Activated CD4-positive, alpha-beta memory T cell treated with anti-CD3 and anti-CD28 coated beads, Interleukin-2, amount 10 ng/mL, durations not matched to agents 7 days and 5 days (primary cell): ENCODE data around the gene USH2A. TPM values are rescaled to one million over a fixed set of nuclear protein-coding genes. Genes with fewer than 3 reads are reported as not detected.

Source experiments
- CTCF ChIA-PET: fragments of 350-600 bp; sonication (Branson Sonifier 250); formaldehyde crosslinking; loops from one replicate; lab custom pipeline; 2021; ENCODE audit warnings: antibody characterized with exemption, inconsistent platforms; lab: Charles Lee
- POLR2A ChIA-PET: fragments of 350-600 bp; sonication (Branson Sonifier 250); formaldehyde crosslinking; loops from one replicate; lab custom pipeline; 2021; ENCODE audit warnings: antibody characterized with exemption; lab: Charles Lee
- DNase-seq: peaks from one replicate; pipeline ENCODE4 v3.0.0-alpha.2; 2020
- H3K27ac Mint-ChIP-seq: one replicate; pipeline ENCODE4 v1.8.0; 2021; ENCODE audit warnings: mild to moderate bottlenecking, mixed read lengths
- H3K27me3 Mint-ChIP-seq: one replicate; pipeline ENCODE4 v1.8.0; 2021; ENCODE audit warnings: mixed read lengths
- H3K36me3 Mint-ChIP-seq: one replicate; pipeline ENCODE4 v1.8.0; 2021; ENCODE audit warnings: low read depth, mixed read lengths
- H3K4me1 Mint-ChIP-seq: one replicate; pipeline ENCODE4 v1.8.0; 2021; ENCODE audit warnings: mixed read lengths
- H3K4me3 Mint-ChIP-seq: one replicate; pipeline ENCODE4 v1.8.0; 2021; ENCODE audit warnings: mild to moderate bottlenecking, mixed read lengths
- H3K9me3 Mint-ChIP-seq: one replicate; pipeline ENCODE4 v1.8.0; 2021; ENCODE audit warnings: mixed read lengths
- total RNA-seq, 2 experiments: library from RNA; stranded (reverse); gene quantifications; one replicate each; pipeline ENCODE4 v1.2.3, GENCODE V29; 2021

The USH2A gene
- total RNA-seq, 2 experiments from 2014 or later = not detected

DNA sequence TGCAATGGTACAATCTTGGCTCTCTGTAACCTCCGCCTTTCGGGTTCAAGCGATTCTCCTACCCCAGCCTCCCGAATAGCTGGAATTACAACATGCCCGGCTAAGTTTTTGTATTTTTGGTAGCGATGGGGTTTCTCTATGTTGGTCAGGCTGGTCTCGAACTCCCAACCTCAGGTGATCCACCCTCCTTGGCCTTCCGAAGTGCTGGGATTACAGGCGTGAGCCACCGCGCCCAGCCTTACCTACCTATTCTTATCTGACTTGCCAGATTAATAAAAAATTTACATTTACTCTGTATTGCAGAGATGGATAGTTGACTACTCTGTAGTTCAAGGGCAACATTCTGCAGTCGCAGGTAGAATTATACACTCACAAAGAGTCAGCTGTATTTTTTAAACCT, 496.6 kb downstream of the USH2A start:
- no peak overlapping the region for H3K27ac Mint-ChIP-seq
- no peak overlapping the region for H3K4me3 Mint-ChIP-seq
- DNase-seq = no peak
- H3K4me1 Mint-ChIP-seq = no peaks in the 10 kb centered on the region
- H3K36me3 Mint-ChIP-seq = no peaks in the 10 kb centered on the region
- H3K27me3 Mint-ChIP-seq = no peaks in the 10 kb centered on the region
- ChIA-PET POLR2A (no interaction called here), CTCF (no interaction called here)
- H3K9me3 Mint-ChIP-seq = peaks cover 6% of the 10 kb centered on the region

DNA sequence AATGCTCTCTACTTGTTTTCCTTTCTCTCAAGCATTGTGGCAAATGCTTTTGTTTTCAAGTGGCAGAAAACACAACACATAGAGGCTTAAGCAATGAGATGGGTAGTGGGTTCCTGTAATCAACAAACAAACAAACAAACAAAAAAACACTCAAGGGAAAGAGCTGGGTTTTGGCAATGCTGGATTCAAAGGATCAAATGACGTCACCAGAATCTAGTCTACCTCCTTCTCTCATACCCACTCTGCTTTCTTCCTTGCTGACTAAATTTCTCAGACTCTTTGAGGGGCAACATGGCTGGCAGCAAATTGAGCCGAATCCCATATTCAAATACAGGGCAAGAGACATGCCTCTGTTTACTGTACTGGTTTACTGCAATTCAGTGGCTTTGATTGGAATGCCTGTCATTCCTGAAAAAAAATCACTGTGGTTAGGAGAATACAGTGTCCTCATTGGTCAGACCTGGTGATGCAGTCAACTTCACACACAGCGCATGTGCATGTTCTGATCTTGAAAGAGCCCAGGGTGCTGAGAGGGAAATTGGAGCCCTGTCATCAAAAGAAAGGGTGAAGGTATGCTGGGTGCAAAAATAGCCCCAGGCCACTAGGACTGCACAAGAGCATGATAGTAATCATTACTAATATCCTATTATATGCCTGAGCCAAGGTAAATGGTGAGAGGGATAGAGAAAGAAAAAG, 500.0 kb downstream of the USH2A start:
- Mint-ChIP-seq H3K27me3 (no peaks in the 10 kb centered on the region), H3K36me3 (no peaks in the 10 kb centered on the region), H3K9me3 (peaks cover 6% of the 10 kb centered on the region), H3K27ac (no peak overlapping the region), H3K4me1 (no peaks in the 10 kb centered on the region), H3K4me3 (no peak overlapping the region)
- DNase-seq = no peak
- POLR2A ChIA-PET = no interaction called here
- CTCF ChIA-PET = no interaction called here

DNA sequence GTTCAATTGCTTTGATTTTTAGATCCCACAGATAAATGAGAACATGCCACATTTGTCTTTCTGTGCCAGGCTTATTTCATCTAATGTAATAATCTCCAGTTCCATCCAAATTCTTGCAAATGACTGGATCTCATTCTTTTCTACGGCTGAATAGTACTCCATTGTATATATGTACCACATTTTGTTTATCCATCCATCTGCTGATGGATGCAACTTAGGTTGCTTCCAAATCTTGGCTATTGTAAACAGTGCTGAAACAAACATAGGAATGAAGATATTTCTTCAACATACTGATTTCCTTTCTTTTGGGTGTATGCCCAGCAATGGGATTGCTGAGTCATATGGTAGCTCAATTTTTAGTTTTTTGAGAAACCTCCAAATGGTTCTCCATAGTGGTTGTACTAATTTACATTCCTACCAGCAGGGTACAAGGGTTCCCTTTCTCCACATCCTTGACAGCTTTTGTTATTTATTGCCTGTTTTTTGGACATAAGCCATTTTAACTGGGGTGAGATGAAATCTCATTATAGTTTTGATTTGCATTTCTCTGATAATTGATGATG, 511.8 kb downstream of the USH2A start:
- Mint-ChIP-seq H3K4me3 (no peak overlapping the region), H3K27me3 (no peaks in the 10 kb centered on the region), H3K4me1 (no peaks in the 10 kb centered on the region), H3K36me3 (no peaks in the 10 kb centered on the region), H3K9me3 (peaks cover 18% of the 10 kb centered on the region), H3K27ac (no peak overlapping the region)
- POLR2A ChIA-PET = no interaction called here
- CTCF ChIA-PET = no interaction called here
- no peak for DNase-seq

DNA sequence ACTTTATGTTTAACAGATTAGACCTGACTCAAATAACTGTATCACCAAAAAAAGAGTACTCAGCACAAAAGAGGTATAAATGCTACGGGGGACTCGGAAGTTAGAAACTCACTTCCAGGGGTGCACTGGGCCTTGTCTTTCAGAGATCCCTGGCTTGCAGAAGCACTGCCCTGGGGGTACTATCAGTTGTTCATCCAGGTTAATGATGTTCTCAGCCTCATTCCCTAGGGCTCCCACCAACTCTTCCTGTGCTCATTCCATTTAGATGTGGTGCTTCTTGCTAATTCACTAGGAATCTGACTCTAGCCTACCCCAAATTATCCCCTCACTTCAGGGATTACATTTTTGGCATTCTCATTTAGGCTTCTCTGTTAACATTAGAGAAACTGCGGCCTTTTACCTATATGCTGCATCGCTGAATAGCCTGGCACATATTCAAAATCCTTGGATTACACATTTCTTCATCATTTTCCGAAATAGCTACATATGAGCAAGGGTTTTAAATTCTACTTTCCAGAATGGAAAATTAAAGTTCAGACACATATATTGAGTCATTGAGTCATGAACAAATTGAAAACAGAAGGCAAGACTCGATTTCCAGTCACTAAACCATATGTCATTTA, 517.6 kb downstream of the USH2A start:
- Mint-ChIP-seq H3K27ac (no peak overlapping the region), H3K4me3 (no peak overlapping the region), H3K9me3 (peaks cover 9% of the 10 kb centered on the region), H3K27me3 (no peaks in the 10 kb centered on the region), H3K4me1 (no peaks in the 10 kb centered on the region), H3K36me3 (no peaks in the 10 kb centered on the region)
- CTCF ChIA-PET = no interaction called here
- no peak for DNase-seq
- POLR2A ChIA-PET = no interaction called here

DNA sequence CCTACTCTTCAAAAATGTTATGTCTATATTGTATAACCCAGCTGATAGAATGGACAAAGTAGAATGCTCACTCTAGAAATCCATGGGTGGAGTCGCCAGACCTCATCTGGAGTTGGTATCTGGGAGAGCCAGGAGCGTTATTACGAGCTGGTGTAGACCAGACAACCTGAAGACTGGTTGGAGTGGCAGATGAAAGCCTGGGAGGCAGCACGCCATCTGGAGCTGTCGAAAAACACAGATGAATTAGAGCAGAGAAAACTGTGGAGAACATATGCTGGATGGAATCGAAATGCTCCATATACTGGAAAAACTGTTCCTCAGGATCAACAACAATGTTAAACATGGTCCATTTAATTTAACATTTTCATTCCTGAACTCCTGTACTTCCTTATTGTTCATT, 522.6 kb downstream of the USH2A start:
- ChIA-PET POLR2A (no interaction called here), CTCF (no interaction called here)
- Mint-ChIP-seq H3K27me3 (no peaks in the 10 kb centered on the region), H3K27ac (no peak overlapping the region), H3K4me1 (no peaks in the 10 kb centered on the region), H3K36me3 (no peaks in the 10 kb centered on the region), H3K4me3 (no peak overlapping the region), H3K9me3 (peaks cover 11% of the 10 kb centered on the region)
- DNase-seq = no peak

DNA sequence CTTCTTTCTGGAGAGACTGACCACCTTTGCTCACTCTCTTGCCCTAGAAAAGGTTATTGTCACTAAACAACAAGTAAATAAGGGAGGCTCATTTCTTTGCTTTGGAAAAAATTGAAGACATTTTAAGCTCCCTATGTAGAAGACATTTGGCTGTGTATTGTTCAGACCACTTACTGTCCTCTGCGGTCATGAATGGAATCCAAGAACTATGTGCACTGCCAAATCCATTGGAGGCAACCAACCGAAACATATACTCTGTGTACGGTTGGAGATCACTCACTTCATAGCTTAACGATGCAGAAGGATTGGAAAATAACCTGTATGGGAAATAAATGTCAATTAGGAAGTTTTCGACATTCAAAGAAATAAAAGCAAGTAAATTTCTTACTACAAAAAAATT, 523.3 kb downstream of the USH2A start:
- Mint-ChIP-seq H3K27me3 (no peaks in the 10 kb centered on the region), H3K36me3 (no peaks in the 10 kb centered on the region), H3K4me3 (no peak overlapping the region), H3K9me3 (peaks cover 11% of the 10 kb centered on the region), H3K4me1 (no peaks in the 10 kb centered on the region), H3K27ac (no peak overlapping the region)
- DNase-seq = no peak
- ChIA-PET CTCF (no interaction called here), POLR2A (no interaction called here)

DNA sequence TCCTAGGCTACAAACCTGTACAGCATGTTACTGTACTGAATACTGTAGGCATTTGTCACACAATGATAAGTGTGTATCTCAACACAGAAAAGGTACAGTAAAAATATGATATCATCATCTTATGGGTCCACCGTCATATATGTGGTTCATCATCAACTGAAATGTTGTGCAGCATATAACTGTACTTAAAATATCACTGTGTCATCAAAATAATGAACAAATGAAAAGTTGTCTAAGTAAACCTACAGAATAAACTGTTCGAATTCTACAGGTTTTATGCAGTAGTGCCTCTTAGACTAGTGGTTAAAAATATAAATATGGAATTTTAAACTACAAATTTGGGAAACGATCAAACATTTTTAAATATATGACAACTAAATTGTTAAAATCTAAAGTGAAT, 527.4 kb downstream of the USH2A start:
- Mint-ChIP-seq H3K27ac (no peak overlapping the region), H3K4me1 (no peaks in the 10 kb centered on the region), H3K9me3 (peaks cover 8% of the 10 kb centered on the region), H3K27me3 (no peaks in the 10 kb centered on the region), H3K4me3 (no peak overlapping the region), H3K36me3 (no peaks in the 10 kb centered on the region)
- ChIA-PET POLR2A (no interaction called here), CTCF (no interaction called here)
- DNase-seq = no peak

DNA sequence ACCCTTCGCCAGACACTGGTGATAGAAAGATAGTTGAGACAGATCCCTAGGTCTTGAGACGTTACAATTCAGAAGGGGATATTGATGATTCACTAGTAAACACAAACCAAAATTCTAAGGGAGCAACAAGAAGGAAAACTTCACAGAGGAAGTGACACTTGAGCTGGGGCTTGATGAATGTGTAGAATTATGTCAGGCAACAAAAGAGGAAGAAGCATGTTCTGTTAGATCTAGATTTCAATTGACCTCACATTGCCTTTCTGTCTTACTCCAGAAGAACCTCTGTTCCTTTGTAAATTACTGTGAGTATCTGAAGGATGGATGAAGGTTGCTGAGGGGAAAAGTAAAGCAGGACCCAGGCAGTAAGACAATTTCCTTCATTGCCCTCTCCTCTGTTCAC, 528.0 kb downstream of the USH2A start:
- DNase-seq = no peak
- ChIA-PET CTCF (no interaction called here), POLR2A (no interaction called here)
- H3K4me1 Mint-ChIP-seq = no peaks in the 10 kb centered on the region
- H3K27me3 Mint-ChIP-seq = no peaks in the 10 kb centered on the region
- no peak overlapping the region for H3K4me3 Mint-ChIP-seq
- no peak overlapping the region for H3K27ac Mint-ChIP-seq
- no peaks in the 10 kb centered on the region for H3K36me3 Mint-ChIP-seq
- peaks cover 10% of the 10 kb centered on the region for H3K9me3 Mint-ChIP-seq

DNA sequence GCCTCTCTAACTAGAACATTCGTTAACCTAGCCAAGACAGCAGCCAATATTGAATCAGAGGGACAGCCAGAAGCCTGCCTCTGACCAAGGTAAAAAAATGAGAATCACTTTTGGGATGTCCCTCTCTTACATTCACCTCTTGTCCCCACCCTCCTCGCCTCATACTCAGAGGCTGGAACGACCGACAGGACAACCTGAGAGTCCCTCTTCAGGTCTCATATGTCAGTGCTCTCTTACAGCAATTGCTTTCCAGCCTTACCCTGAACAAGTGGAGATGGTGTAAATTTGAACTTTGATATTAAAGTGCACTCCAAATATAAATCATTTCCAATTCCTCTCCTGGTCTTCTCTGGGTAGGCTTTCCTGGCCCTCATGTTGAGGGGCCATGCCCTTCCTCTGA, 528.6 kb downstream of the USH2A start:
- H3K27ac Mint-ChIP-seq = no peak overlapping the region
- DNase-seq = no peak
- H3K9me3 Mint-ChIP-seq = peaks cover 8% of the 10 kb centered on the region
- H3K36me3 Mint-ChIP-seq = no peaks in the 10 kb centered on the region
- POLR2A ChIA-PET = no interaction called here
- CTCF ChIA-PET = no interaction called here
- no peaks in the 10 kb centered on the region for H3K27me3 Mint-ChIP-seq
- no peak overlapping the region for H3K4me3 Mint-ChIP-seq
- no peaks in the 10 kb centered on the region for H3K4me1 Mint-ChIP-seq

DNA sequence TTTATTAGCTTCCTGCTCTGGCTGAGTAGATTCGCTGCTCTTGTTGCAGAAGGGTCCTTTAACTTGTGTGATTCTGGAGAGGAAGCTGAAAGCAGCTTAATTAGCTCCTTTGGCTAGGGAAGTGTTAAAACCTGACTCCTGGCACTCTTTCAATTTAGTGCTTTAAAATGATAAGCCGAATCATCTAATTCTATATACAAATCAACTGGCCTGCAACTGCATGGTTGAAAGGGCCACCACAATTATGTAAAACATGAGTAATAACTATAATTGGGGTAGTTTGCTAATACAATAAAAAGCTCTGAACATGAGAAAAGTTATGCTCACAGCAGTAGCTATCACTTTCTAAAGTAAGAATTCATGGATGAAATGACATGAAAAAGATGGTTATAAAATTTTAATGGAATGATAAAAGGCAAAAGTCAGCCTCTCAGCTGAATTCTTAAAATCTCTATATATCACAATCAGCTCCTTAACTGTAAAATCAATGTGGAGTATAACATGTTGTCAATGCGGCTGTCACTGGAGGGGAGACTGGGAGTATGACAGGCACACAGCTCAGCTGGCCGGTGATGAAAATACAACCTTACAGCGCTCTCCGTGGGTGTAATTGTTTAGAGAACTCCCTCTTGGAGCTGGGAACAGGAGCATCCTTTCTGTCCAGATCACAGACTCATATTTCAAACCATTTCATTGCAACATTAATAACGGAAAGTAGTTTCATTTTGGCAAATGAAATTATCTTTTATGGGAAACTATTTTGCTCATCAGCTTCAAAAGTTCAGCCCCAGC, 531.8 kb downstream of the USH2A start:
- H3K36me3 Mint-ChIP-seq = no peaks in the 10 kb centered on the region
- no peaks in the 10 kb centered on the region for H3K4me1 Mint-ChIP-seq
- no peak overlapping the region for H3K4me3 Mint-ChIP-seq
- no peak overlapping the region for H3K27ac Mint-ChIP-seq
- no peaks in the 10 kb centered on the region for H3K27me3 Mint-ChIP-seq
- DNase-seq = no peak
- ChIA-PET POLR2A (no interaction called here), CTCF (no interaction called here)
- H3K9me3 Mint-ChIP-seq = peaks cover 7% of the 10 kb centered on the region

DNA sequence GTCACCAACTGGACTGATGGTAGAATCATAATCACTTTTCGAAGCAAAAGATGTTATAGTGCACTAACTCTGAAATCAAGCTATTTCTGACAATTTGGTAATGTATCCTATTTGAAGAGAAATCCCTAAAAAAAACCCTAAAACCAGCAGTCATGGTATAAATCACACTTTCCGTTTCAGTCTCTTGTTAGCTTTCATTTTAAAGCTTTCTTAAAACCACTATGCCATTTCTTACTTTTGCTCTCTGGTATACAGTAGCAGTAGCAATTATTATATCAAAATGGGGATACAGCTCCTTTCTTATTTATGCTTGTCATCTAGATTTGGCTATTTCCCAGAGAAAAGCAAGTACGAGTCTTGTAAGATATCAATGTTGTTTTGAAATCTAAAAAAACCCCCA, 532.8 kb downstream of the USH2A start:
- H3K36me3 Mint-ChIP-seq = no peaks in the 10 kb centered on the region
- no peaks in the 10 kb centered on the region for H3K4me1 Mint-ChIP-seq

DNA sequence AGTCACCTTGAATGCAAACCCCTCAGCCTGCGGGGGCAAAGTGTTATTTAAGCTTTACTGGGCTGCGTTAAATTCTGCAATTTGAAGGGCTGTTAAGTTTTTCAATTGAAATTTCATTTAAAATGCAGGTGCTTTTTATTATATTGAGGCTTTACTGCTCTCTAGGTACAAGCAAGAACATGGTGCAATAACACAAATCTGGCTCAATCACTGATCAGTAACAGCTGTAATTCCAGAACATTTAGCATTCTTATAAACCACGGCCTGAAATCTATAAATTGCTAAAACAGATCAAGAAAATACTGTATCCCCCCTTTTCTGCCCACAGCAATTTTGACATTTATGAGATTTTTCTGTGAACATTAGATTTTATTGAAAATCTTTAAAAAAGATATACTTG, 533.4 kb downstream of the USH2A start:
- Mint-ChIP-seq H3K4me1 (no peaks in the 10 kb centered on the region), H3K9me3 (peaks cover 5% of the 10 kb centered on the region), H3K27me3 (no peaks in the 10 kb centered on the region), H3K4me3 (no peak overlapping the region), H3K36me3 (no peaks in the 10 kb centered on the region), H3K27ac (no peak overlapping the region)
- CTCF ChIA-PET = no interaction called here
- no peak for DNase-seq
- POLR2A ChIA-PET = no interaction called here

More for the DNA sequence above, 532.8 kb downstream of the USH2A start:
- no peak overlapping the region for H3K4me3 Mint-ChIP-seq
- no peak for DNase-seq
- peaks cover 5% of the 10 kb centered on the region for H3K9me3 Mint-ChIP-seq
- H3K27ac Mint-ChIP-seq = no peak overlapping the region
- POLR2A ChIA-PET = no interaction called here
- CTCF ChIA-PET = no interaction called here
- H3K27me3 Mint-ChIP-seq = no peaks in the 10 kb centered on the region

DNA sequence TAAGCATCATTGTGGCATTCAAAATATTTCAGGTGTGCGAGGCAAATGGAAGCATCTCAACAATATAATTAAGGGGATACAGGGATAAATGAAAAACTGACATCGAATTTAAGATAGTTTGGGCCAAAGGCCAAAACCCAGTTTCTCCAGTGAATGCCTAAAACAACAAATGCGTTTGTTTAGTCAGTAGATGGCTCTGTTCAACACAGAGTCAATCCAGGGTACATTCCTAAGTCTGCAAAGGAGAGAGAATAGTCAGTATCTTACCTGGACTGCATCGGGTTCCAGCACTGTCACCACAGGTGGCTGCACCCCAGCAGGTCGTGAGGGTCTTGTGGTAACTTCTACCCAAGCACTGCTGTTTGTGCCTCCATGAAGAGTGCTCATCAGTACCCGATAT, 535.1 kb downstream of the USH2A start:
- H3K9me3 Mint-ChIP-seq = peaks cover 5% of the 10 kb centered on the region
- ChIA-PET CTCF (no interaction called here), POLR2A (no interaction called here)
- no peaks in the 10 kb centered on the region for H3K27me3 Mint-ChIP-seq
- no peaks in the 10 kb centered on the region for H3K36me3 Mint-ChIP-seq
- DNase-seq = no peak
- H3K4me3 Mint-ChIP-seq = no peak overlapping the region
- H3K27ac Mint-ChIP-seq = no peak overlapping the region
- H3K4me1 Mint-ChIP-seq = no peaks in the 10 kb centered on the region
